Renal pelvis (tissue), 4 donors: Measurements from ENCODE around the gene CIAO1. TPM values are rescaled to one million over a fixed set of nuclear protein-coding genes. Genes with fewer than 3 reads are reported as not detected.

ENCODE experiments used
- DNase-seq: peaks from one replicate; pipeline ENCODE4 v3.0.0-alpha.2; 2013
- polyA plus RNA-seq, 3 donors: library from polyadenylated mRNA; unstranded; fragments of 120-200 nt; gene quantifications; one replicate each; pipeline ENCODE4 v1.2.1, GENCODE V29; 2013; ENCODE audit not compliant: insufficient read length in 3 of 3

The CIAO1 gene
- polyA plus RNA-seq, 3 donors, result 55.7 to 82.8 (median 80.3) TPM

DNA sequence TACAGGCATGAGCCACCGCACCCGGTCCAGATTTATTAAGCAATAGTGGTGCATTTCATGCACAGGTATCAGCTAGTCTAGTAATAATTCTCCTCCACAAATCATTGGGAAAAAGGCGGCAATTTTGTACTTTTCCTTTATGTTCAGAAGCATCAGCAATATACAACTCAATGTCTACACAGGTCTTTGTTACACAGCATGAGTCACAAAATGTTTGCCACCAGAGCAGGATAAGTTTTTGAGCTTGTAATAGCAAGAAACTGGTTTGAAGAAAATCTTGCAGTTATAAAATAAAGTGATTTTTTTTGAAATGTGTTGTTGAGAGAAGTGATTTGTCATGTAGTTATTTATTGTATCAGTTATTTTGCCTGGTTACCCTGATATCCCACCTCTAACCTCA is 54.3 kb downstream of the CIAO1 start:
- no peak for DNase-seq

DNA sequence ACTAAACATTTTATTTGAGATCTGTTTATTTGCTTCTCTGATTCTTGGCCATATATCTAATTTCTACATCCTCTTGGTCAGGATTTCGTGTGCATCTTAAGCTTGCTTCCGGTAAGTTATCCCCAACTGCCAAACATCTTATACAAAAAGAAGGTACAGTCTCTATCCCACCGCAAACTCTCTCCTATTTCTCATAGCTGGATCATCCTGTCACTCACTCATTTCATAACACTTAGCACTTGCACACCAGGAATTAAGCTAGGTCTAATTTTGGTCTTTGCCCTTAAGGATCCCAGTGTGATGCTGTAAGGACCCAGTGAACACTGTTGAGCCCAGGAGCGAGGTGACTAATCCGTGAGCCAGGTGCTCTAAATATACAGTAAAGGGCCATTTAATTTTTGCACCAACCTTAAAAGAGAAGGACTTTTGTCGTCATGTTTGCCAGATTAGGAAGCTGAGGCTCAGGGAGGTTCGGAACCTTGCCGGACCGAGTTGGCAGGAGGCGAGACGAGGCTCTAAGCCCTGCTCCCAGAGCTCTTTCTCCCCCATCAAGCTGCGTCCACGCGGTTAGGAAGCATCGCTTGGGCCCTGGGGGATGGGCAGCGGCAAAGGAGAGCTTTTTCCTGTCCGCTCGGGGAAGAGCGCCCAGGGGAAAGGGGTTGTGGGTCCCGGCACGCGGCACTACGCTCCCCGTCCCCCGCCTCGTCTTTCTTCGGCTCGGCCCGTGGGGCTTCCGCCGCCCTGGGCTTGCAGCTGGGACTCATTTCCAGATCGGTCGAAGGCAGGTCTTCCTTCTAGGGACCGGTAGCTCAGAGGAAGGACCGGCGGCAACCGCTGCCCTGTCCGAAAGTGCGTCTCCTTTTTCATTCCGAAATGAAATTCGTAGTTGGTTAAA is 55.0 kb downstream of the CIAO1 start:
- no peak for DNase-seq

Other genes with a start within 250 kb of the CIAO1 start
- 1 to 10 TPM in 2 of 3 donors, under 1 TPM in 1; 0.71 to 4.0 (median 2.8) TPM for gene GPAT2, start 231.3 kb upstream of the CIAO1 start, polyA plus RNA-seq
- gene ADRA2B, start 149.7 kb upstream of the CIAO1 start, polyA plus RNA-seq, result 1 to 10 TPM; 3.9 to 5.9 (median 5.3) TPM
- gene ASTL, start 127.7 kb upstream of the CIAO1 start, polyA plus RNA-seq, result under 1 TPM in 2 of 3 donors, not detected in 1; 0.18 to 0.23 TPM
- 1 to 10 TPM; 3.1 to 4.9 (median 3.7) TPM for gene DUSP2, start 120.8 kb upstream of the CIAO1 start, polyA plus RNA-seq
- gene STARD7, start 57.4 kb upstream of the CIAO1 start, polyA plus RNA-seq, result 100 to 1,000 TPM; 142 to 163 (median 144) TPM
- gene TMEM127, start 228 bp upstream of the CIAO1 start, polyA plus RNA-seq, result 10 to 100 TPM; 44.8 to 48.3 (median 45.2) TPM
- 100 to 1,000 TPM; 187 to 206 (median 203) TPM for gene SNRNP200, start 39.3 kb downstream of the CIAO1 start, polyA plus RNA-seq
- 1 to 10 TPM; 4.5 to 5.2 (median 4.7) TPM for gene ITPRIPL1, start 59.1 kb downstream of the CIAO1 start, polyA plus RNA-seq
- gene NCAPH, start 69.5 kb downstream of the CIAO1 start, polyA plus RNA-seq, result 10 to 100 TPM; 18.9 to 22.0 (median 19.7) TPM
- gene NEURL3, start 239.1 kb downstream of the CIAO1 start, polyA plus RNA-seq, result 1 to 10 TPM; 5.5 to 8.2 (median 6.1) TPM